ENCODE data around the gene IFITM10.

Gene IFITM10

GRCh38 chr11:1732418-1733008 lies 17.9 kb downstream of the IFITM10 start:
- H3K4me3 ChIP-seq (ENCODE audit: control insufficient read depth, low read depth, low read length): no peak overlapping the region
- no peak for TF ChIP-seq CTCF (conservative IDR thresholded peaks at IDR 0.05; ENCODE audit: control insufficient read depth, insufficient read depth, low read depth, low read length)
- no peak for DNase-seq (ENCODE audit: low read depth)

- H3K4me3 ChIP-seq (ENCODE audit: control insufficient read depth, low read depth, low read length): no peak overlapping the region
- DNase-seq (ENCODE audit: low read depth): no peak
- no peak for TF ChIP-seq CTCF (conservative IDR thresholded peaks at IDR 0.05; ENCODE audit: control insufficient read depth, insufficient read depth, low read depth, low read length)
Observed at GRCh38 chr11:1731451-1732059, 18.8 kb downstream of the IFITM10 start.

GRCh38 chr11:1730059-1730629 lies 20.3 kb downstream of the IFITM10 start:
- H3K4me3 ChIP-seq (ENCODE audit: control insufficient read depth, low read depth, low read length): no peak overlapping the region
- TF ChIP-seq CTCF (conservative IDR thresholded peaks at IDR 0.05; ENCODE audit: control insufficient read depth, insufficient read depth, low read depth, low read length): no peak
- no peak for DNase-seq (ENCODE audit: low read depth)

GRCh38 chr11:1729692-1730011 lies 20.7 kb downstream of the IFITM10 start:
- no peak overlapping the region for H3K4me3 ChIP-seq (ENCODE audit: control insufficient read depth, low read depth, low read length)
- TF ChIP-seq CTCF (conservative IDR thresholded peaks at IDR 0.05; ENCODE audit: control insufficient read depth, insufficient read depth, low read depth, low read length): no peak
- no peak for DNase-seq (ENCODE audit: low read depth)

- H3K4me3 ChIP-seq (ENCODE audit: control insufficient read depth, low read depth, low read length): no peak overlapping the region
- no peak for TF ChIP-seq CTCF (conservative IDR thresholded peaks at IDR 0.05; ENCODE audit: control insufficient read depth, insufficient read depth, low read depth, low read length)
- DNase-seq (ENCODE audit: low read depth): no peak
Observed at GRCh38 chr11:1728931-1729691, 21.3 kb downstream of the IFITM10 start.

GRCh38 chr11:1728301-1728700 lies 22.1 kb downstream of the IFITM10 start:
- TF ChIP-seq CTCF (conservative IDR thresholded peaks at IDR 0.05; ENCODE audit: control insufficient read depth, insufficient read depth, low read depth, low read length): no peak
- no peak overlapping the region for H3K4me3 ChIP-seq (ENCODE audit: control insufficient read depth, low read depth, low read length)
- no peak for DNase-seq (ENCODE audit: low read depth)
